Measurements from ENCODE around the gene GRM4.

- TF ChIP-seq POLR2A (IDR thresholded peaks at IDR 0.05; ENCODE audit: low read depth, low read length) (no peak), E2F4 (IDR thresholded peaks at IDR 0.05; ENCODE audit: low read depth, low read length) (no peak), CTCF (IDR thresholded peaks at IDR 0.05 in 2 of 3, conservative IDR thresholded peaks at IDR 0.05 in 1 of 3; ENCODE audit: control insufficient read depth in 2 of 3, extremely low read depth in 1 of 3, insufficient read depth in 1 of 3, low read depth in 3 of 3, low read length in 3 of 3) (no peak), TBL1XR1 (IDR thresholded peaks at IDR 0.05; ENCODE audit: low read depth, low read length) (no peak), BMI1 (IDR thresholded peaks at IDR 0.05; ENCODE audit: borderline replicate concordance) (no peak), GABPA (IDR thresholded peaks at IDR 0.05; ENCODE audit: low read depth) (no peak), EZH2 (IDR thresholded peaks at IDR 0.05; ENCODE audit: borderline replicate concordance, control insufficient read depth, low read depth, low read length) (no peak)
Measured at GRCh38 chr6:34063651-34064050, 82.2 kb downstream of the GRM4 start.

Data from GM12878 (cell line).